RWPE1 (cell line): ENCODE data around the gene PSD4.

ENCODE experiments used
- CTCF ChIA-PET: fragments of 350-600 bp; sonication (Branson Sonifier 250); formaldehyde crosslinking; extraction: SDS; loops from one replicate; lab custom pipeline; 2021; lab: Yijun Ruan, JAX
- POLR2A ChIA-PET: fragments of 400-600 bp; formaldehyde crosslinking; extraction: SDS; loops from one replicate; lab custom pipeline; 2020; ENCODE audit warnings: antibody characterized with exemption; ENCODE audit not compliant: low non-redundant PET; lab: Yijun Ruan, JAX
- DNase-seq: peaks from one replicate; pipeline ENCODE4 v3.0.0; 2012; ENCODE audit warnings: low spot score
- H3K27ac ChIP-seq: fragments of 450-650 bp; 2 replicates; pipeline ENCODE4 v1.5.1; 2017
- TF ChIP-seq, protein P1 (sequence below): fragments of 450-650 bp; conservative IDR thresholded peaks from 2 replicates; pipeline ENCODE4 v1.5.1; 2017; ENCODE audit warnings: low read depth, mild to moderate bottlenecking

PSD4 gene

DNA sequence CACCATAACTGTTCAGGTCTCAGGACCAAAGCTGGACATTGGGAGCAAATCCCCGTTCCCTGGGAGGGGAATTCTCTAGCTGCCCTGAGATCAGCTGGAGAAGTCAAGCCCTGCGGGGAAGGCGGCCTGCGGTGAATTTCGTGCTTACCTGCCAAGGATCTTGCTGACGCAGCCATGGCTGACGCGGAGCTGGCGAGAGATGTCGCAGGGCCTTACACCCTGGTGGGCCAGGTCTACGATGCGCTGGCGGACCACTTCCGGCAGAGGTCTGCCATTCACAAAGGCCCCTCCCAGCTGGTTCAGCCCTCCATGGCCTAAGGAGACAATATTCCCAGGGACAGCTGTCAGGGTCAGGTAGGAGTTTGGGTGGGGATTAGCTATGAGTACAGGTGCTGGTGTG lies 72.8 kb downstream of the PSD4 start:
- no peak for DNase-seq
- TF ChIP-seq, protein P1, sequence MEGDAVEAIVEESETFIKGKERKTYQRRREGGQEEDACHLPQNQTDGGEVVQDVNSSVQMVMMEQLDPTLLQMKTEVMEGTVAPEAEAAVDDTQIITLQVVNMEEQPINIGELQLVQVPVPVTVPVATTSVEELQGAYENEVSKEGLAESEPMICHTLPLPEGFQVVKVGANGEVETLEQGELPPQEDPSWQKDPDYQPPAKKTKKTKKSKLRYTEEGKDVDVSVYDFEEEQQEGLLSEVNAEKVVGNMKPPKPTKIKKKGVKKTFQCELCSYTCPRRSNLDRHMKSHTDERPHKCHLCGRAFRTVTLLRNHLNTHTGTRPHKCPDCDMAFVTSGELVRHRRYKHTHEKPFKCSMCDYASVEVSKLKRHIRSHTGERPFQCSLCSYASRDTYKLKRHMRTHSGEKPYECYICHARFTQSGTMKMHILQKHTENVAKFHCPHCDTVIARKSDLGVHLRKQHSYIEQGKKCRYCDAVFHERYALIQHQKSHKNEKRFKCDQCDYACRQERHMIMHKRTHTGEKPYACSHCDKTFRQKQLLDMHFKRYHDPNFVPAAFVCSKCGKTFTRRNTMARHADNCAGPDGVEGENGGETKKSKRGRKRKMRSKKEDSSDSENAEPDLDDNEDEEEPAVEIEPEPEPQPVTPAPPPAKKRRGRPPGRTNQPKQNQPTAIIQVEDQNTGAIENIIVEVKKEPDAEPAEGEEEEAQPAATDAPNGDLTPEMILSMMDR, result no peak
- H3K27ac ChIP-seq, result no peak overlapping the region
- POLR2A ChIA-PET, result no interaction called here
- CTCF ChIA-PET, result interaction anchor here (0.6 to 0.8 kb wide), 3 partner anchors 37 to 161 kb away, joined by 3 to 4 read pairs (median 3); no protein-coding TSS in a partner anchor

DNA sequence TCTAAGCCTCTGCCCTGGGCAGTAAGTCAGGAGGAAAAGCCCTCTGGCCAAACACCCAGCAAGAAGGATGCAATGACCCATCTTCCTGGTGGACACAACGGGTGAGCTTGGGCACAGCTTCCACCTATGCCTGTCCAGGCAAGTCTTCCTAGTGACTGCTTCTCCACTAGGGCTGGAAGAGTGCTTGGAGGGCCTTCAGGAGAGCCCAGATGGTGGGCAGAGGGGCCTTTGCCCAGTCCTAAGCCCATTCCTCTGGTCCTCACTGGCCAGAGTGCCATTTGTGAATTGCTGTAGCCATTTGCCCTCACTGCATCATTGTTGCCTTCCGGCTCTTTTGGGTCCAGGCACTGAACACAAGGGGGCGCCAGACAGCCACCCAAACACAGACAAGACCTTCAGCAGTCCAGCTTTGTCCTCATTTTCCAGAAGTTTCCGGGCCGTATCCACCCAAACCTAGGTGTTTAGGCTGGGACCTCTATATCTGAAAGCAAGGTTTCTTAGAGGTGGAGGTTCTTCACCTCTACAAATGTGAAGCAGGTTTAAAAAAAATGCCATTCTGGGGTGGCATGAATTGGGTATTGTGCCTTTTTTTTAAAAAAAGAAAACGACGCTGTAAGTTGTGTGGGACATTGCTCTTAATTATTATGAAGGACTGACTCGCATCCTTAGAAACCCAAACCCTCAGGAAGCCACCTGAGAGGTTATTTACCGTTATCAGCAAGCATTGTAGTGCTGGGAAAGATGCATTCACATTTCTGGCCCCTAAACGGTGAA lies 75.4 kb downstream of the PSD4 start:
- POLR2A ChIA-PET, result interaction anchor here (0.6 kb wide), 1 partner anchor 46 kb away, joined by 3 read pairs; no protein-coding TSS in a partner anchor
- TF ChIP-seq, protein P1, result peak; percentile 90
- peak overlapping the region; percentile 45 for H3K27ac ChIP-seq
- CTCF ChIA-PET, result interaction anchor here (0.6 to 2.2 kb wide), 16 partner anchors 8 to 169 kb away, joined by 3 to 14 read pairs (median 5); no protein-coding TSS in a partner anchor
- DNase-seq, result peak; percentile 74

DNA sequence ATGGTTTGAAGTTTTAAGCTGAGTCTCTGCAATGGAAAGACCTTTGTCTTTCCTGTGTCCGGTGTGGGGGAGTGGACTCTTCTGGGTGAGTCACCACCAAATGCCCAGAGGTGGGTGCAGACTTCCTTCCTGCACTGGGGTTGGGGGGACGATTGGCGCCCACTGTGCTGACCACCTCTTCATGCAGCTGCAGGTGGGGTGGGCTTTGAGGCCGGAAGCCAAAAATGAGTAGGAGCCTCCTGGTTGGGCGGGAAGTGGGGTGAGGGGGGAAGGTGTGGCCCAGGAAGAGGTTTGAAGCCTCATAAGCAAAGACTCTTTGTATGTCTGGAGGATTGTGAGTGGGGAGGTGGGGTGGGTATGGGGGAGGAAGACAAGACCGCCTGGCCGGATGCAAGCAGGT lies 77.3 kb downstream of the PSD4 start:
- ChIA-PET CTCF (interaction anchor here (1.3 kb wide), 1 partner anchor 20 kb away, joined by 3 read pairs; no protein-coding TSS in a partner anchor), POLR2A (no interaction called here)
- DNase-seq, result no peak
- no peak overlapping the region for H3K27ac ChIP-seq
- TF ChIP-seq, protein P1, result no peak

DNA sequence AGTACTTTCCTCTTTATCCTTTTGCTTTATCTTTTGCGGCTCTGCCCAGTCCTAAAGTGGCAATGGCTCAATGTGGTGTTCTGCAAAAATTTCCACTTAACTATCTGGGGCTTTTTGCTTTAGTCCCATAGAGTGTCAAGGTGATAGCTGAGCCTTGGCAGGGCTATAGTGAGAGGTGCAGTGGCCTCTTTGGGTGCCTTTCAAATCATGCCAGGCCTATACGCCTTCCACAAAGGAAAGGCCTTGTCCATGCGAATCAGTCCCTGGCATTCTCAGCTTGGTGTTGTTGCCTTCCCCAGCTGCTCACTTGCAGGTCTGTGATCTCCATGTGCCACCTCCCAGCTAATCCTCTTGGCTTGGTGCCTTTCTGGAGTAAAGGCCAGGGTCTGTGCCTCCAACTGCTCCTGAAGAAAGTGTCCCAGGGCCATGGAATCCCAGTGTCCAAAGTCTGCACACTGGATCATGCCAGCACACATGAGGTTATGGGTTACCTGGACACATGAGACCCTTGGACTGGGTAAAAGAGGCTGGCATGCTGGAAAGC lies 78.3 kb downstream of the PSD4 start:
- ChIA-PET POLR2A (no interaction called here), CTCF (interaction anchor here (0.6 to 1.3 kb wide), 3 partner anchors 19 to 118 kb away, joined by 3 to 5 read pairs (median 3); no protein-coding TSS in a partner anchor)
- no peak overlapping the region for H3K27ac ChIP-seq
- no peak for DNase-seq
- TF ChIP-seq, protein P1, result no peak

DNA sequence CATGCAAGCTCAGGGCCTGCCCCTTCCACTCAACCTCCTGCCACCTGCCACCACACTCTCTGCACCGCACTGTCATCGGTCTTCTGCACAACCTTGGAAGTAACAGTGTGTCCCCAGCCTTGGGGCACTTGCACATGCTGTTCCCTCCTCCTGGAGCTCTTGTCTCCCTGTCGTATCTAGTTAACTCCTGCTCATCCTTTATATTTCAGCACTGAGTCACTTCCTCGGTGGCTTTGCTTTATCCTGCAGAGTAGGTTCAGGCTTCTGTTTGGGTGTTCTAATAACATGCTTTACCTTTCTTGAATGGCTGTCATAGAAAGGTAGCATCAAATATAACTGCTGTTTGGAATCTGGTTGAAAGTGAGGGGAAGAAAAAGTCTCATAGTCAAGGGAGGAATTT lies 79.7 kb downstream of the PSD4 start:
- H3K27ac ChIP-seq, result no peak overlapping the region
- ChIA-PET POLR2A (no interaction called here), CTCF (no interaction called here)
- TF ChIP-seq, protein P1, result no peak
- no peak for DNase-seq
